GM13977 (cell line): ENCODE results near the gene SNRNP40.
"Not testable (repeated sequence)": the region's sequence is repeated elsewhere in the genome, so short reads cannot be mapped to it uniquely, and the experiment has no call there.

Source experiments
- DNase-seq: peaks from one replicate; pipeline ENCODE4 v3.0.0; 2012; ENCODE audit warnings: low spot score
- in situ Hi-C: fragments of 300-500 bp; cut with MboI; formaldehyde crosslinking; loops from one replicate; pipeline ENCODE4 v1.12.0; 2022; ENCODE audit warnings: low sequenced_read_pairs, low pct_unique_long_range_greater_than_20kb, mixed read lengths, inconsistent platforms; ENCODE audit not compliant: unreplicated experiment
- TF ChIP-seq, protein P1 (sequence below): IDR thresholded peaks from 2 replicates; pipeline ENCODE4 v1.5.1; 2012; ENCODE audit warnings: mild to moderate bottlenecking, control low read depth; ENCODE audit not compliant: insufficient read depth; ENCODE audit errors: extremely low read depth, missing control alignments

The SNRNP40 gene

DNA sequence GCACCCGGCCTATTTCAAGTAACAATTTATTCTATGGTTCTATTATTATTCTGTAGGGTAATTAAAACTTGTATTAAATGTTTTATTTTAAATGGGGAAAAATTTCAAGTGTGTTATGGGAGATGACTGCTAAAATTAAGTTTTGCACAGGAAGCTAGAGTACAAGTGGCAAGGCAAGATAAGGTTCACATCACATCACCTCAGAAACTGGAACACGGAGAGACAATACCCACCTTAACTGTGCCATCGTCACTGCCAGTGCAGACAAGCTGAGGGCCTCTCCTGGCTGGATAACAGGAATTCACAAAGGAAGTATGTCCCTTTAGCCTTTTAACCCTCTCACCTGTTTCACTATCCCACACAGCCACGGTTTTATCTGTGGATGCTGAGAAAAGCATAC is 7.6 kb downstream of the SNRNP40 start:
- no peak for DNase-seq
- TF ChIP-seq, protein P1, sequence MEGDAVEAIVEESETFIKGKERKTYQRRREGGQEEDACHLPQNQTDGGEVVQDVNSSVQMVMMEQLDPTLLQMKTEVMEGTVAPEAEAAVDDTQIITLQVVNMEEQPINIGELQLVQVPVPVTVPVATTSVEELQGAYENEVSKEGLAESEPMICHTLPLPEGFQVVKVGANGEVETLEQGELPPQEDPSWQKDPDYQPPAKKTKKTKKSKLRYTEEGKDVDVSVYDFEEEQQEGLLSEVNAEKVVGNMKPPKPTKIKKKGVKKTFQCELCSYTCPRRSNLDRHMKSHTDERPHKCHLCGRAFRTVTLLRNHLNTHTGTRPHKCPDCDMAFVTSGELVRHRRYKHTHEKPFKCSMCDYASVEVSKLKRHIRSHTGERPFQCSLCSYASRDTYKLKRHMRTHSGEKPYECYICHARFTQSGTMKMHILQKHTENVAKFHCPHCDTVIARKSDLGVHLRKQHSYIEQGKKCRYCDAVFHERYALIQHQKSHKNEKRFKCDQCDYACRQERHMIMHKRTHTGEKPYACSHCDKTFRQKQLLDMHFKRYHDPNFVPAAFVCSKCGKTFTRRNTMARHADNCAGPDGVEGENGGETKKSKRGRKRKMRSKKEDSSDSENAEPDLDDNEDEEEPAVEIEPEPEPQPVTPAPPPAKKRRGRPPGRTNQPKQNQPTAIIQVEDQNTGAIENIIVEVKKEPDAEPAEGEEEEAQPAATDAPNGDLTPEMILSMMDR: no peak
- in situ Hi-C loops: no loop called here

DNA sequence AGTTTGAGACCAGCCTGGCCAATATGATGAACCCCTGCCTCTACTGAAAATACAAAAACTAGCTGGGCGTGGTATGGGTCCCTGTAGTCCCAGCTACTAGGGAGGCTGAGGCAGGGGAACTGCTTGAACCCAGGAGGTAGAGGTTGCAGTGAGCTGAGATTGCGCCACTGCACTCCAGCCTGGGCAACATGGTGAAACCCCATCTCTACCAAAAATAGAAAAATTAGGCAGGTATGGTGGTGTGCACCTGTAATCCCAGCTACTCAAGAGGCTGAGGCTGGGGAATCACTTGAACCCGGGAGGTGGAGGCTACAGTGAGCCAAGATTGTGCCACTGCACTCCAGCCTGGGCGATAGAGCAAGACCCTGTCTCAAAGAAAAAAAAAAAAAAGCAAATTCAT is 8.8 kb downstream of the SNRNP40 start:
- in situ Hi-C loops, DNase-seq: not testable (repeated sequence)

DNA sequence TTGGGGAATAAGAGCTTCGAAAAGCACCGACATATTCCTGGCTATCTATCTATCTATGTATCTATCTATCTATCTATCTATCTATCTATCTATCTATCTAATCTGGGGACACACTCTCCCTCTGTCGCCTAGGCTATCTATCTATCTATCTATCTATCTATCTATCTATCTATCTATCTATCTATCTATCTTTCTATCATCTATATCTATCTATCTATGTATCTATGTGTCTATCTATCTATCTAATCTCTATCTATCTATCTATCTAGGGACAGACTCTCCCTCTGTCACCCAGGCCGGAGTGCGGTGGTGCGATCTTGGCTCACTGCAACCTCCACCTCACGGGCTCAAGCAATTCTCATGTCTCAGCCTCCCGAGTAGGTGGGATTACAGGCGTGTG is 14.2 kb downstream of the SNRNP40 start:
- DNase-seq, in situ Hi-C loops: not testable (repeated sequence)

DNA sequence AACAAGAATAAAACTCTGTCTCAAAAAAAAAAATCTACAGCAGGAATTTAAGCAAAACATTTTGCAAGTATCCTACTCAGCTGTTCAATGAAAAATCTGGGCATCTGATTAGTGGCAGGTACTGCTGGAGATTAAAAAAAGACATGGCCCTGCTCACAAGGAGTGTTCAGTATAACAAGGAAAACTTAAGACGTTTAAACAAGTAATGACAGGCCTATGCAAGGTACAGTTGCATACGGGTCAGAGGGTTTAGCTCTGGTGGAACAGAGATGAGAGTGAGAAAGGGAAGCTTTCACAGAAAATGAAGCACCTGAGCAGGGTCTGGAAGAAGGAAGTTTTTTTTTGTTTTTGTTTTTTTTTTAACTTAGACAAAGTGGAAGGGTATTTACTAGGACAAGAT is 23.0 kb downstream of the SNRNP40 start:
- TF ChIP-seq, protein P1: no peak
- no peak for DNase-seq
- in situ Hi-C loops: no loop called here

DNA sequence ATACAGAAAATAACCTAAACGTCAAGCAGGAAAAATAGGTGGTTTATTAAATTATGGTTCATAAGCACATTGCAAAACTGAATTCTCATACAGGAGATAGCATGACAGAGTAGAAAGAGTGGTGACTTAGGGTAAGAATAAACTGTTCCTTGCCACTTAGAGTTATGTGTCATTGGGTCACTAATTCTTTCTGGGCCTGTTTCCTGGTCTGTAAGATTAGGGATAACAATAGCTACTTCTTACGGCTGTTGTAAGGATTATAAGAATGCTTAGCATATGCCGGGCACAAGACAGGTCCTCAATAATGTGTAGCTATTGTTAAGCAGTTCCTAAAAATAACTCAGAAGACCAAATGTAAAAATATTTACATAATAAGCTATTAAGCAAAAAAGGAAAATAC is 24.2 kb downstream of the SNRNP40 start:
- TF ChIP-seq, protein P1: no peak

DNA sequence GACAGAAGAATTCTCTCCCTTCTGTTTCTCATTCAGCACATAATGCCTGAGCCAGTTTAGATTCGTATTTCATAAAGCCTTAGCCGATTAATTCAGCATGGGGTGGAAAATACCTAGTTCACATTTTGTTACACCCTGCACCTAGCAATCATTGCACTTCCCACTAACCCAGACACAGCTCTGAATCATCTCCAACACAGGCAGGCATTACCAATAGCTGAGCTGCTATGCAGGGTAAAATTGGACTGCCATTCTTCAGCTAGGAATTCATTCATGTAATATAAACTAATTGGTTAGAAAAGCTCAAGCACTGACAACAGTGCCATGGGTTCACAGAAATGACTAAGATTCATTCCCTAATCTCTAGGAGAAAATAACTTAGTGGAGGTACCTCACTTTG is 30.0 kb downstream of the SNRNP40 start:
- in situ Hi-C loops: no loop called here
- TF ChIP-seq, protein P1: no peak
- DNase-seq: no peak

More for the DNA sequence above, 24.2 kb downstream of the SNRNP40 start:
- in situ Hi-C loops: no loop called here
- DNase-seq: no peak

DNA sequence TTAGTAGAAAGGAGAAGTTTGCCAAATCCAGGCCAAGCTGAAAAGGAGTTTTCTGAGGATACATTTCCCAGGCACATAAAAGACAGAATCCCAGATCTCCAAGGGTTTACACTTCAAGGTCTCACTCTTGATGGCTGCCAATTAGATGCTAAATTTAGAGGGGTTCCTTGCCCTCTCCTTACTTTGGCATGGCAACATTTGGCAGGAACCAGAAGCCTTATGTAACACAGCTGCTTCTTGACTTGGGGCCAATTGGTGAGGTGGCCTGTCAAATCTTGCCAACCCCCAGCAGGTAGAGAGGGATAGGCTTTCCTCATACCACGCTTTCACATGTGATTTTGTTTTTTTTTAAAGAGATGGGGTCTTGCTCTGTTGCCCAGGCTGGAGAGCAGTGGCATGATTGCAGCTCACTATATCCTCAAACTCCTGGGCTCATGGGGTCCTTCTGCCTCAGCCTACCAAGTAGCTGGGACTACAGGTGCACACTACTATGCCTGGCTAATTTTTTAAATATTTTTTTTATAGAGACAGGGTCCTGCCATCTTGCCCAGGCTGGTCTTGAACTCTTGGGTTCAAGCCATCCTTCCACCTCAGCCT is 31.7 kb downstream of the SNRNP40 start:
- no peak for DNase-seq
- in situ Hi-C loops: no loop called here
- TF ChIP-seq, protein P1: no peak

DNA sequence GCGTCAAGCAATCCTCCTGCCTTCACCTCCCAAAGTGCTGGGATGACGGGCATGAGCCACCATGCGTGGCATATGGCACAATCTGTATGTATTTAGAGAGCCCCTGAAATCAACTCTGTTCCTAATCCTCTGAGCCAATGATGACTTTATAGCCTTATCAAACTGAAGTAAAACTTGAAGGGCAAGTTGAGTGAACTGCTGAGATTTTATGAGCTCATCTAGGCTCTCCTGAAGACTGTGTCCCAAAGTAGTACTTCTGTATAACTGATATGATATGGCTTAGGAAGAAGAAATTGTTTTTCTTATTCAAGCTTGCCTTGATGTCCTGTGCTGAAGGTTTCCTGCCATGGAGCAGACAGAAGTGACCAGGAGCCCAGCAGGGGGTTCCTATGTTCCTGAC is 33.2 kb downstream of the SNRNP40 start:
- DNase-seq: no peak
- in situ Hi-C loops: no loop called here
- TF ChIP-seq, protein P1: no peak

DNA sequence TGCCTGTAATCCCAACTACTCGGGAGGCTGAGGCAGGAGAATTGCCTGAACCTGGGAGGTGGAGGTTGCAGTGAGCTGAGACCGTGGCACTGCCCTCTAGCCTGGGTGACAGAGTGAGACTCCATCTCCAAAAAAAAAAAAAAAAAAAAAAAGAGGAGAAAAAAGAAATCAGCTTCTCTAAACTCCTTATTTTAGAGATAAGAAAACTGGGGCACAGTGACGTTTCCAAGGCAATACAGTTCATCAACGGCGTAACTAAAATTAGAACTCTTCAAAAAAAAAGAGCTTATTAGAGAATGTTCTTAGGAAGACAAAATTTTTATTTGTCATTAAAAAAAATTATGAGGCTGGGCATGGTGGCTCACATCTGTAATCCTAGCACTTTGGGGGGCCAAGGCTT is 34.2 kb downstream of the SNRNP40 start:
- DNase-seq, in situ Hi-C loops: not testable (repeated sequence)
